SK-N-MC (cell line): ENCODE results near the gene LIN54.
A peak's percentile ranks its signal among the peaks of the same experiment; 100 is the strongest.

ENCODE experiments used
- DNase-seq: peaks from one replicate; pipeline ENCODE4 v3.0.0-alpha.2; 2011; ENCODE audit warnings: low read depth, low spot score
- H3K27ac ChIP-seq: fragments of 200-600 bp; sonication (generic); 2 replicates; pipeline ENCODE4 v1.5.1; 2016; ENCODE audit warnings: mixed run types
- H3K36me3 ChIP-seq: fragments of 200-600 bp; sonication (generic); 2 replicates; pipeline ENCODE4 v1.6.1; 2017; ENCODE audit warnings: antibody characterized with exemption, low read length, mixed read lengths; ENCODE audit not compliant: insufficient read depth
- H3K4me3 ChIP-seq: fragments of 200-600 bp; sonication (generic); 2 replicates; pipeline ENCODE4 v1.5.1; 2016
- H3K9ac ChIP-seq: fragments of 200-600 bp; sonication (generic); 2 replicates; pipeline ENCODE4 v1.8.0; 2017; ENCODE audit warnings: mixed run types, mixed read lengths; ENCODE audit not compliant: insufficient read length
- H3K9me3 ChIP-seq: fragments of 200-600 bp; sonication (generic); 2 replicates; pipeline ENCODE4 v1.6.1; 2017; ENCODE audit warnings: low read depth, mild to moderate bottlenecking, antibody characterized with exemption, low read length, moderate library complexity, mixed read lengths
- EZH2 ChIP-seq: fragments of 200-600 bp; sonication (generic); IDR thresholded peaks from one replicate; pipeline ENCODE4 v1.6.1; 2017; ENCODE audit warnings: antibody characterized with exemption
- FOXP2 ChIP-seq: optimal IDR thresholded peaks from 2 replicates; pipeline ENCODE3; 2011; ENCODE audit warnings: mild to moderate bottlenecking, moderate library complexity; ENCODE audit not compliant: insufficient read depth; ENCODE audit errors: extremely low read length, control extremely low read depth
- POLR2AphosphoS5 ChIP-seq: IDR thresholded peaks from 2 replicates; pipeline ENCODE4 v1.6.1; 2012; ENCODE audit warnings: mild to moderate bottlenecking, low read depth, low read length, borderline replicate concordance

Gene LIN54

DNA sequence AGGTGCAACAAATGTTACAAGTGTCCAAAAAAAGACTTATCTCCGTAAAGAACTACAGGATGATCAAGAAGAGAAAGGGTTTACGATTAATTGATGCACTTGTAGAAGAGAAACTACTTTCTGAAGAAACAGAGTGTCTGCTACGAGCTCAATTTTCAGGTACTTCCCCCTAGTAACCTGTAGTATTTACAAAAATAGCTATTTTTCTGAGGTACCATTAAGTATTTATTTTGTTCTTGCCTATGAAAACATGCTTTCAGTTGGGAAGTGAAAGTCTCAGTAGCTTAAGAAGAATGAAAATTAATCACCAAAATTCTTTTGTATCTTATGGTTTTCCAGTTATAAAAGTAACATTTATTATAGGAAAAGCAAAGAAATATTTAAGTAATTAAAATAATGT, 104.2 kb downstream of the LIN54 start:
- Histone ChIP-seq H3K4me3 (no peak overlapping the region), H3K9ac (no peak overlapping the region), H3K9me3 (no peaks in the 10 kb centered on the region), H3K36me3 (peaks cover 19% of the 10 kb centered on the region), H3K27ac (no peak overlapping the region)
- DNase-seq, result no peak
- TF ChIP-seq POLR2AphosphoS5 (no peak), EZH2 (no peak), FOXP2 (no peak)

DNA sequence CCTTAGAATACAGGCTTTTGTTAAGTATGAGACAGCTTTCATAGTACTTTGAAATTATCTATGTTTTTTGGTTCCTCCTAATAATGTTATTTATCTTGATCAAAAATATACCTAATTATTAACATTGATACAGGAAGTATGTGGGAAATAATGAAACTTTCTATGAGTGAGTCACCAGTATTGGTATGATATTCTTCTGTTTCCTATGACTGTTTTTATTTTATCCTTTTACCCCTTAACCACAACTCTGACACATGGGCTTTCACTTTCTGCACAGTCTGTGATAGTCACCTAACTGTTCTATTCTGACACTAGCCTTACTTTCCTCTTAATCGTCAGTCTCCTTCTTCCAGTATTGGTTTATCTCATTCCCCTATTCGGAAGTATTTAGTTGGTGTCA, 105.4 kb downstream of the LIN54 start:
- no peak overlapping the region for H3K9ac ChIP-seq
- H3K4me3 ChIP-seq, result no peak overlapping the region
- no peak for DNase-seq
- H3K36me3 ChIP-seq, result peaks cover 13% of the 10 kb centered on the region
- H3K9me3 ChIP-seq, result no peaks in the 10 kb centered on the region
- no peak for TF ChIP-seq POLR2AphosphoS5
- no peak overlapping the region for H3K27ac ChIP-seq

DNA sequence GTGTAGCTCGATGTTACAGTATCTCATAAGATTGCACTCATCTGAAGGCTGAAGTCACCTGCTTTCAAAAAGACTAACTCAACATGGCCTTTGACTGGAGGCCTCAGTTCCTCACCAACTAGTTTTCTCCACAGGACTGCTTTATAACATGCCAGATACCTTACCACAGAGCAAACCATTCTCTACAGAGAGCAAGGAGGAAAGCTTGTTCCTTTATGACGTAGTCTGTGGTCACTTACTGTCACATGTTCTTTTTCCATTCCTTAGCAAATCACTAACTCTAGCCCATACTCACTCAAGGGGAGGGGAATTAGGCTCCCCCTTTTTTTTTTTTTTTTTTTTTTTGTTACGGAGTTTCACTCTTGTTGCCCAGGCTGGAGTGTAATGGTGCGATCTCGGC, 106.9 kb downstream of the LIN54 start:
- DNase-seq, result no peak
- H3K27ac ChIP-seq, result no peak overlapping the region
- no peak overlapping the region for H3K4me3 ChIP-seq
- H3K9me3 ChIP-seq, result no peaks in the 10 kb centered on the region
- H3K36me3 ChIP-seq, result peaks cover 21% of the 10 kb centered on the region
- no peak overlapping the region for H3K9ac ChIP-seq
- no peak for TF ChIP-seq EZH2
- TF ChIP-seq POLR2AphosphoS5, result no peak
- TF ChIP-seq FOXP2, result no peak

DNA sequence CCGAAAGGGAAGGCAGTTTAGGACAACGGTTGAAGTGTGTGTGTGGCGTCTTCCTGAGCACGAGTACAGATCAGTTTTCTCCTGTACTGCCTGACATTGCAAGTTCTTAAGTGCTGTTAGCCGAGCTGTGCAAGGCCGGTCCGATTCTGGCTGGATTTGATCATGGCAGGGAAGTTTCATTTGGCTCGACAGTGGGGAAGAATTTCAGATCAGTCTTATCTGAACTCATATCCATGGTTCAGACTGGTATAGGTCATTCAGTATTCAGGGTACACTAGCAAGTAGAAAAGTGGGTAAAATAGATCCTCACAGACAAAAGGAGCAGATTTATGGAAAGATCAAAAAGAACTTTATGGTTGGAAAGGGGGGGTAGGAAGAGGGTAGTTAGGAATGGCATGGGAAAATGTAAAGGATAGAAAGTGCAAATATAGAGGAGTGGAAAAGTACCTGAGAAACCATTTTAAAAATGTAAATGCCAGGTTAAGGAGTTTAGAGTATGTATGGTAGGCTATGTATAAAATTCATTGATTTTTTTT, 109.4 kb downstream of the LIN54 start:
- Histone ChIP-seq H3K36me3 (peaks cover 31% of the 10 kb centered on the region), H3K9me3 (no peaks in the 10 kb centered on the region), H3K4me3 (peak overlapping the region; percentile 90), H3K27ac (peak overlapping the region; percentile 94), H3K9ac (peak overlapping the region; percentile 97)
- DNase-seq, result no peak
- TF ChIP-seq EZH2 (no peak), POLR2AphosphoS5 (no peak), FOXP2 (no peak)

DNA sequence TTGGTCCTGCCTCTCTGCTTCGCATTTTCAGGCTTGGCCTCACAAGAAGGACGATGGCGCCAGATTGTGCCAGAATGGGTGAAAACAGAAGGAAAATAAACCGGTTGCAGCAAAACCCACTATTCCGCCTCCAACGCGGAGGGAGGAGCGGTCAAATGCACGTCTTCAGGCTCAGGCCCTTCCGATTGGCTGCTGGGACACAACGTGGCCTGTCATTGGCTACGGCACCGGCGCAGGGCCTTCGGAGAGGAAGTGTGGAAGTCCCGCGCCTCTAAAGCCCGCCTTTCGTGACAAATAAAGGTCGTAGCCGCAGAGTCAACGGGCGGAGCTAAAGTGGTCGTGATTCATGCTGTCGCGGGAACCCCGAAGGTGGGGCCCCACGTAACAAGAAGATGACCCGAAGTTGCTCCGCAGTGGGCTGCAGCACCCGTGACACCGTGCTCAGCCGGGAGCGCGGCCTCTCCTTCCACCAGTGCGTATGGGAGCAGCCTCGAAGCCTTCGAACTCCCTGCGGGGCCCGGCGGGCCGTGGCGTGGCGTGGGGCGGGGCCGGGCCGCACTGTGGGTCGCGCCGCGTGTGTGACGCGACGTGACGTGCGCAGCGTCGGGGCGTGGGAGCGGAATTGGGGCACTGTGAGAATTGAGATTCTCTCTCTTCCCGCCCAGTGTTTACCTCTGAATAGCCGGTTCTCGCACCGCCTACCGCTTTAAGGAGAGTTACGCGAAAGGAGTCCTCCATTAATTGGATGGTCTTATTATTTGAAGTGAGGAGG, 110.0 kb downstream of the LIN54 start, which contains the start of gene THAP9:
TSS of gene THAP9 (plus strand) at position 325 of the 772 bp plus-strand sequence. CDS start at position 393, 68 bp downstream.
- peaks cover 38% of the 10 kb centered on the region for H3K36me3 ChIP-seq
- peak within 1 kb of the TSS; percentile 97 for H3K9ac ChIP-seq
- peak within 1 kb of the TSS; percentile 94 for H3K27ac ChIP-seq
- no peaks in the 10 kb centered on the region for H3K9me3 ChIP-seq
- H3K4me3 ChIP-seq, result peak within 1 kb of the TSS; percentile 90
- DNase-seq, result peak; percentile 94
- TF ChIP-seq EZH2 (no peak), POLR2AphosphoS5 (peak; percentile 97), FOXP2 (peak; percentile 82)

DNA sequence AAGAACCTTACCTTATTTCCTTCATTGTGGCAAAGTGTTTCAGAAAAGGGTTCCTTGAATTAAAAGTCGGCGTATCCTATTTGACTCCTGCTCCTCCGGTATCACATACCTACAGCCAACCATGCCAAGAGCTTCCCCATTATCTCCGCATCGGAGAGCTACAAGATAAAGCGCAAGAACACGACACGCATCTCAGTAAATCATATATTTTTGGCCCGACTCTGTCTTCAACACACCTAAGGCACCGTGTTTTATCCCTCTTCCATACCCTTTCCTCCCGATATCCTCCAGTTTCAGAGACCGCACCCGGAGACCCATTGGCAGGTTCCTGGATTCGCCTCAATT, 110.6 kb downstream of the LIN54 start:
- no peak for DNase-seq
- Histone ChIP-seq H3K9me3 (no peaks in the 10 kb centered on the region), H3K4me3 (peak overlapping the region; percentile 90), H3K36me3 (peaks cover 43% of the 10 kb centered on the region), H3K9ac (peak overlapping the region; percentile 92), H3K27ac (peak overlapping the region; percentile 89)
- TF ChIP-seq FOXP2, result no peak
- no peak for TF ChIP-seq EZH2
- no peak for TF ChIP-seq POLR2AphosphoS5

DNA sequence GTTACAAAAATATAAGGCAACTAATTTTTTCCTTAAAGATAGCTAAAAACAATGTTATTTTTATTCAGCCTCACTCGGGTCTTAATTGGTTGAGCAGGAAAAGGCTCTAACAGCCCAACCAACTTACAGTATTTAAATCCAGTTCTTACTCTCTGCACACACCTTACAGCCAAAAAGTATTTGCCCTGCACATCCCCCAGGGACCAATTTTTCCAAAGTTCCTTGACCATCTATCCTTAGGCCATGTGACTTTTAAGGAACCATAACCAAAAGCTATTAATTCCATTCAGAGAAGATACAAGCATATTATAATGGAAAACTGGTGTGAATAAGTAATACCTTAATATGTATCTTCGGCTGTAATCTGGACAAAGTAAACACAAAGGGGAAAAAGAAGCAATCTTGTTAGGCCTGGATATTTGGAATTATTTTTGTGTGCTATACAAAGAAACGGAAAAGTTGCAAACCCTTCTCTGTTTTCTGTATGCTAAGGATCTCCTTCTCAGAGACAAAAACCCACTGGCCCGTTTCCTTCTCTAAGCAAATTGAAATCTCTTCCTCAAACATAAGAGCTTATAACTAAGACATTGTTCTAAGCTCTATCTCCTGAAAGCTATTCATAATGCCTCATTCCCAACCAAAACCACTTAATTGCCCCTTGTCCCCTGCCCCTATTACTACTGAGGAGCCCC, 111.1 kb downstream of the LIN54 start:
- H3K27ac ChIP-seq, result peak overlapping the region; percentile 89
- peaks cover 48% of the 10 kb centered on the region for H3K36me3 ChIP-seq
- H3K9ac ChIP-seq, result peak overlapping the region; percentile 92
- no peak for DNase-seq
- no peak for TF ChIP-seq EZH2
- no peak for TF ChIP-seq POLR2AphosphoS5
- no peak for TF ChIP-seq FOXP2
- H3K4me3 ChIP-seq, result peak overlapping the region; percentile 90
- H3K9me3 ChIP-seq, result no peaks in the 10 kb centered on the region
